Rectal smooth muscle tissue (tissue), 1 donor: ENCODE measurements around the gene LDB3.
"Not testable (repeated sequence)": the region's sequence is repeated elsewhere in the genome, so short reads cannot be mapped to it uniquely, and the experiment has no call there.

ENCODE experiments used
- H3K27ac ChIP-seq: one replicate; pipeline ENCODE4 v1.7.0; 2013; ENCODE audit warnings: low read depth, low read length, inconsistent platforms
- H3K27me3 ChIP-seq: one replicate; pipeline ENCODE4 v1.7.0; 2013; ENCODE audit warnings: low read length; ENCODE audit not compliant: control insufficient read depth, insufficient read depth
- H3K36me3 ChIP-seq: one replicate; pipeline ENCODE4 v1.7.0; 2013; ENCODE audit warnings: low read length; ENCODE audit not compliant: control insufficient read depth, insufficient read depth
- H3K4me1 ChIP-seq: one replicate; pipeline ENCODE4 v1.7.0; 2013; ENCODE audit warnings: low read length; ENCODE audit not compliant: control insufficient read depth, insufficient read depth
- H3K4me3 ChIP-seq: one replicate; pipeline ENCODE4 v1.7.0; 2013; ENCODE audit warnings: low read length
- H3K9ac ChIP-seq: one replicate; pipeline ENCODE4 v1.7.0; 2013; ENCODE audit warnings: low read length

The LDB3 gene

GRCh38 chr10:86726677-86726999 lies 58.3 kb downstream of the LDB3 start:
- H3K27me3 ChIP-seq: no peaks in the 10 kb centered on the region
- H3K27ac ChIP-seq: peak overlapping the region; percentile 65
- H3K4me1 ChIP-seq: peaks cover 6% of the 10 kb centered on the region
- no peak overlapping the region for H3K4me3 ChIP-seq
- peaks cover 2% of the 10 kb centered on the region for H3K36me3 ChIP-seq
- no peak overlapping the region for H3K9ac ChIP-seq

GRCh38 chr10:86727470-86727869 lies 59.2 kb downstream of the LDB3 start:
- Histone ChIP-seq H3K4me3 (no peak overlapping the region), H3K4me1 (peaks cover 10% of the 10 kb centered on the region), H3K27me3 (no peaks in the 10 kb centered on the region), H3K36me3 (peaks cover 2% of the 10 kb centered on the region), H3K9ac (no peak overlapping the region), H3K27ac (peak overlapping the region; percentile 65)

GRCh38 chr10:86728056-86728455 lies 59.7 kb downstream of the LDB3 start:
- Histone ChIP-seq H3K27ac (peak overlapping the region; percentile 65), H3K27me3 (no peaks in the 10 kb centered on the region), H3K4me1 (peaks cover 15% of the 10 kb centered on the region), H3K4me3 (no peak overlapping the region), H3K9ac (no peak overlapping the region), H3K36me3 (peaks cover 2% of the 10 kb centered on the region)

GRCh38 chr10:86729677-86730076 lies 61.4 kb downstream of the LDB3 start:
- no peak overlapping the region for H3K9ac ChIP-seq
- H3K4me3 ChIP-seq: no peak overlapping the region
- H3K36me3 ChIP-seq: no peaks in the 10 kb centered on the region
- no peaks in the 10 kb centered on the region for H3K27me3 ChIP-seq
- peaks cover 29% of the 10 kb centered on the region for H3K4me1 ChIP-seq
- H3K27ac ChIP-seq: peak overlapping the region; percentile 100

GRCh38 chr10:86730227-86730626 lies 61.9 kb downstream of the LDB3 start:
- no peaks in the 10 kb centered on the region for H3K27me3 ChIP-seq
- H3K27ac ChIP-seq: peak overlapping the region; percentile 100

GRCh38 chr10:86732771-86733170 lies 64.5 kb downstream of the LDB3 start:
- peaks cover 35% of the 10 kb centered on the region for H3K4me1 ChIP-seq
- no peaks in the 10 kb centered on the region for H3K36me3 ChIP-seq
- H3K27ac ChIP-seq: peak overlapping the region; percentile 100
- peak overlapping the region; percentile 41 for H3K9ac ChIP-seq
- no peaks in the 10 kb centered on the region for H3K27me3 ChIP-seq
- peak overlapping the region; percentile 26 for H3K4me3 ChIP-seq

More at GRCh38 chr10:86730227-86730626, 61.9 kb downstream of the LDB3 start:
- H3K36me3 ChIP-seq: no peaks in the 10 kb centered on the region
- H3K9ac ChIP-seq: no peak overlapping the region
- no peak overlapping the region for H3K4me3 ChIP-seq
- H3K4me1 ChIP-seq: peaks cover 30% of the 10 kb centered on the region

- no peaks in the 10 kb centered on the region for H3K36me3 ChIP-seq
- peaks cover 39% of the 10 kb centered on the region for H3K4me1 ChIP-seq
- peak overlapping the region; percentile 100 for H3K27ac ChIP-seq
- H3K9ac ChIP-seq: peak overlapping the region; percentile 41
- H3K27me3 ChIP-seq: no peaks in the 10 kb centered on the region
- H3K4me3 ChIP-seq: peak overlapping the region; percentile 26
Observed at GRCh38 chr10:86733260-86733671, 65.0 kb downstream of the LDB3 start.

GRCh38 chr10:86734207-86734988 lies 66.1 kb downstream of the LDB3 start:
- H3K9ac ChIP-seq: no peak overlapping the region
- no peaks in the 10 kb centered on the region for H3K36me3 ChIP-seq
- H3K4me3 ChIP-seq: no peak overlapping the region
- peak overlapping the region; percentile 100 for H3K27ac ChIP-seq
- H3K27me3 ChIP-seq: no peaks in the 10 kb centered on the region
- H3K4me1 ChIP-seq: peaks cover 39% of the 10 kb centered on the region

- H3K9ac ChIP-seq, H3K27me3 ChIP-seq, H3K36me3 ChIP-seq, H3K4me3 ChIP-seq: not testable (repeated sequence)
- H3K27ac ChIP-seq: peak overlapping the region; percentile 100
- peaks cover 34% of the 10 kb centered on the region for H3K4me1 ChIP-seq
Observed at GRCh38 chr10:86735278-86735677, 67.0 kb downstream of the LDB3 start.

GRCh38 chr10:86742230-86742629 lies 73.9 kb downstream of the LDB3 start:
- no peaks in the 10 kb centered on the region for H3K27me3 ChIP-seq
- peaks cover 27% of the 10 kb centered on the region for H3K4me1 ChIP-seq
- H3K9ac ChIP-seq: no peak overlapping the region
- peak overlapping the region; percentile 68 for H3K27ac ChIP-seq
- no peaks in the 10 kb centered on the region for H3K36me3 ChIP-seq
- no peak overlapping the region for H3K4me3 ChIP-seq

GRCh38 chr10:86744067-86744725 lies 75.9 kb downstream of the LDB3 start:
- Histone ChIP-seq H3K36me3 (no peaks in the 10 kb centered on the region), H3K4me3 (peak overlapping the region; percentile 4), H3K27ac (peak overlapping the region; percentile 84), H3K27me3 (no peaks in the 10 kb centered on the region), H3K9ac (no peak overlapping the region), H3K4me1 (peaks cover 20% of the 10 kb centered on the region)

- Histone ChIP-seq H3K9ac (no peak overlapping the region), H3K27me3 (no peaks in the 10 kb centered on the region), H3K4me3 (no peak overlapping the region), H3K4me1 (peaks cover 12% of the 10 kb centered on the region), H3K36me3 (no peaks in the 10 kb centered on the region), H3K27ac (no peak overlapping the region)
Observed at GRCh38 chr10:86747796-86748581, 79.7 kb downstream of the LDB3 start.
